Measurements from ENCODE around the gene TFAP2A.

Gene TFAP2A

GRCh38 chr6:10414756-10415616, at the start of gene TFAP2A (continued):
- peak; percentile 81 for TF ChIP-seq ZBTB26 (tag by site-specific recombination; optimal IDR thresholded peaks at IDR 0.05)
- TF ChIP-seq KLF10 (tag by site-specific recombination; IDR thresholded peaks at IDR 0.05) = no peak
- no peak for TF ChIP-seq ZNF16 (tag by site-specific recombination; IDR thresholded peaks at IDR 0.05; ENCODE audit: low read depth)
- TF ChIP-seq ZSCAN23 (tag by site-specific recombination; IDR thresholded peaks at IDR 0.05) = peak; percentile 53; the same call in 1 of the 2 replicates
- peak; percentile 88 for TF ChIP-seq ZNF394 (tag by site-specific recombination; IDR thresholded peaks at IDR 0.05; ENCODE audit: borderline replicate concordance)
- TF ChIP-seq ZBTB49 (tag by site-specific recombination; IDR thresholded peaks at IDR 0.05; ENCODE audit: low read depth) = no peak
- no peak for TF ChIP-seq GLI2 (tag by site-specific recombination; IDR thresholded peaks at IDR 0.05; ENCODE audit: borderline replicate concordance, low read depth)
- peak; percentile 64 for TF ChIP-seq ZFP37 (tag by site-specific recombination; IDR thresholded peaks at IDR 0.05)
- TF ChIP-seq PATZ1 (tag by site-specific recombination; IDR thresholded peaks at IDR 0.05) = no peak; the same call in 1 of the 2 replicates
- no peak for TF ChIP-seq ELK4 (IDR thresholded peaks at IDR 0.05; ENCODE audit: borderline replicate concordance, low read depth, low read length)
- peak; percentile 91 for TF ChIP-seq ZNF280D (tag by site-specific recombination; IDR thresholded peaks at IDR 0.05)
- peak; percentile 57; the same call in 1 of the 2 replicates for TF ChIP-seq ZBTB8A (tag by site-specific recombination; IDR thresholded peaks at IDR 0.05)
- TF ChIP-seq ZNF114 (tag by site-specific recombination; IDR thresholded peaks at IDR 0.05) = no peak
- TF ChIP-seq ZFP69B (tag by site-specific recombination; IDR thresholded peaks at IDR 0.05) = no peak
- peak; percentile 75 for TF ChIP-seq ZNF843 (tag by site-specific recombination; IDR thresholded peaks at IDR 0.05)
- peak; percentile 87 for TF ChIP-seq ZNF335 (tag by site-specific recombination; conservative IDR thresholded peaks at IDR 0.05)
- TF ChIP-seq ZNF639 (tag by site-specific recombination; IDR thresholded peaks at IDR 0.05) = peak; percentile 71; the same call in 1 of the 2 replicates
- peak; percentile 36; the same call in 1 of the 2 replicates for TF ChIP-seq OSR2 (tag by site-specific recombination; IDR thresholded peaks at IDR 0.05)
- no peak; the same call in none of the 2 replicates for TF ChIP-seq ZNF629 (tag by site-specific recombination; IDR thresholded peaks at IDR 0.05)
- TF ChIP-seq ZNF488 (tag by site-specific recombination; IDR thresholded peaks at IDR 0.05) = no peak
- peak; percentile 70 for TF ChIP-seq PRDM4 (tag by site-specific recombination; IDR thresholded peaks at IDR 0.05)
- TF ChIP-seq SP2 (tag by site-specific recombination; IDR thresholded peaks at IDR 0.05) = peak; percentile 83
- no peak for TF ChIP-seq ZNF48 (tag by site-specific recombination; IDR thresholded peaks at IDR 0.05)

Data from HEK293 (cell line).